AML-193 (cell line): ENCODE measurements around the gene ATL1.
"Not testable (repeated sequence)": the region's sequence is repeated elsewhere in the genome, so short reads cannot be mapped to it uniquely, and the experiment has no call there.

ENCODE experiments used
- DNase-seq, 2 experiments: peaks; one replicate each; lab custom pipeline; 2025; lab: John Stamatoyannopoulos, UW

ATL1 gene

DNA sequence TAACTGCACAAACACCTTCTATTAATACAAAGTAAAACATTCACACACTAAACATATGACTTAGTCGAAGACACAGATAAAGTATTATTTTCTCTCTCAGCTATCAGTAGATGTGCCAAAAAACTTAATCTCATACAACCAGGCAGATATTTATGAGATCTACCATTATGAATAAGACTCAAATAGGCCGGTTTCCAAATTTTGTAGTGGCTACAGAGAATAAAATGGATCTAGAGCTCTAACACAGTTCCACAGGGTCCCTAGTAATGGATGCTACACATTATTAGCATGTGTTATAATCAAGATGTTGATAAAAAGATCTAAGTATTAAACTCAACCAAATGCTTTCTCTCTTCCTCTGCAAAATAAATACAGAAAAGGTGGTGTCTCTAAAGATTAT is 97.8 kb downstream of the ATL1 start:
- DNase-seq = no peak

- DNase-seq = no peak
These were observed 98.3 kb downstream of the ATL1 start for GRCh38 chr14:50658203-50658602.

GRCh38 chr14:50659327-50659974 is 99.5 kb downstream of the ATL1 start:
- DNase-seq = no peak

DNA sequence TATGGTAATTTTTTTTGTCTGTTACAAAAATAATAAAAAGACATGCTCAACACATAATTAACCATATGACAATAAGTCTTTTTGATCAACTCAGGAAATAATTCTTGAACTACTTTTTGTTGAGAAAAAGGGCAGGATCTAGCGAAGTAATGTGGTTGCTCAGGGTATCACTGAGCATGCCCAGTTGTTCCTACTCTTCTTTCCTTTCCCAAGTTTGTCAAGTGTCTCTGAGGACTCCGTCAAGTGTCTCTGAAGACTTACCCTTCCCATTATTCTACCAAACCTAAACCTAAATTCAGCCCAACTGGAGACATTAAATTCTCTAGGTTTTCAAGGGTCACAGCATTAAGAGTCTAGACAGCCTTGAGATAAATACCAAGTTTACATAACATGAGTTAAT is 104.6 kb downstream of the ATL1 start:
- not testable (repeated sequence) for DNase-seq

GRCh38 chr14:50665300-50665699 is 105.4 kb downstream of the ATL1 start:
- DNase-seq = not testable (repeated sequence)

DNA sequence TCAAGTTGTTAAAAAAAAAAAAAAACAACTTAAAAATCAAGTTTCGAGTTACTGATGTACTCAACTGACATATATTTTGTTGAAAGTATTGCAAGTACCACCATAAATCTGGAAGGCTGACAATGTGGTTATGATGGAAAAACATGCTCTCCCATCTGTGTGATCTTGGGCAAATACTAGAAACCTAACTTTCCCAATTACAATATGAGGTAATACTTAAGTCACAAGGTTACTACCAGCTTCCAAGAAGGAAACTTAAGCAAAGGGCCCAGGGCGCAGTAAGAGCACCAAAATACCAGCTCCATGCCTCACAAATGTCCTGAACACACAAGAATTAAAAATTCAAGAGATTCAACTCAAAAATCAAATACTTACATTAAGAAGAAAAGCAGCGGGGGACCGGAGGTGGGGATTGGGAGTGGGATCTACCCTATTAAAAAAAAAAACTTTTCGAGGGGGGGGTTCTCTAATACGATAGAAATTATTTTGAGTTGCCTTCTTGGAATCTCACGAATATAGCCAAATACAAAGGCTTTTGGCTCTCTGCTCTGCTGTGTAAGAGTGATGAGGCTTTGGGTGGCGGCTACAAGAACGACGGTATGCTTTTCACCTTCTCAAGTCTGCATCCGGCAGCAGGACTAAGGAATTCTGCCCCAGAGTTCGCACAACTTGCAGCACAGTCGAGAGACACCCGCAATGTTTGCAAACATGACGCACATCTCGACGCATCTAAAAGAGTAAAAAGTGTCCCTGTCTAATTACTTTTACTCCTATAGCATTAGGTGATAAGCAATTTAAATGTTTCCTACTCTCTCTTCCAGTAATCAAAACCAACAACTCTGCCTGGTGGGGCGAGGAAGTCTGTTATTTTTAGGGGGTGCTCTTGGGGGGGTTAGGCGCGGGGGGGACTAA is 107.1 kb downstream of the ATL1 start:
- DNase-seq = no peak

DNA sequence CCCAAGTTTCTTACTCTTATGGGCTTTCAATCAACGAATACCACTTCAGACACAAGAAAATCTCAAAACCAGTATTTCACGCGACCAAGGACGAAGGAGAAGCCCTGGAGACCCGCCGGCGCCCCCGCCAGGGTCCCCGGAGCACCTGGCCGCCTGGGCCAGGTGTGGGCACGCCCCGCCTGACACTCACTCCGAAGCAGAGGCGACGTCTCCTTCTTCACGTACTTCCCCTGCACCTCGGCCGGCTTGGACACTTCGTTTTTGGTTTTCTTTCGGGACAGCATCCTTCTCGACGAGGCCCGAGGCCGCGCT is 107.7 kb downstream of the ATL1 start:
- no peak for DNase-seq

DNA sequence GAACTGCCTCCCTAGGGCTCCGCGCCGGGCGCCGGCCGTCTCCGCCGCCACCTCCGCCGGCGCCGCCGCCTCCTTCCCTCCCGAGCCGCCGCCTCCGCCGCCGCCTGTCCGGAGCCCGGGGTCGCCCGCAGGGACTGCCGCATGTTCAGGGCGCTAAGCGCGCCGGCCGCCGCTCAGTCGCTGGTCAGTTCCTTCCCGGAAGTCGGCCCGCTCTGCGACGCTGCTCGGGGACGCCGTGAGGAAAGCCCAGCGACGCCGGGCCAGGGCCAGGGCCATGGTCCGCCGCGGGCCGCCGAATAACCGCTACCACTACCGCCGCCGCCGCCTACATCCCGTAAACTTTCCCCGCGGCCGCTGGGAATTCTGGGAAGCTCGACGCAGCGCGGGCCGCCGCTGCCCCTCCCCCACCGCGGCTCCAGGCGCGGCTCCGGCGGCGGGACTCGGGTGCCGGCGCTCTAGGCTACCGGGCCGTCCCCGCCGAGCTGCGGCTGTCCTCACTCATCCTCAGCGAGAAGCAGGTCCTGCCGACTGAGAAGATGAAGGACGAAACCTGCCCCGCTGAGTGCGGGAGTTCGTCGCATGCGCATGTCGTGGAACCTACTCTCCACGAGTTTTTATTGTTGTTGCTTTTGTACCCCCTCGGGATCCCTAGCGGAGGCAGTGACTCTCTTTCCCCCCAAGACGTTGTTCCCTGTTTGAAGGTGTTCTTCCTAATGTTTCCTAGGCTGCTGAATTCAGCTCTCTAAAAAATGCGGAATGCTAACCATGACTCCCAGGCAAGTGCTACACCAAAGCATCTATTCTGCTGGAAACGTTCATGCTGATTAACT is 108.3 kb downstream of the ATL1 start, which contains the start of gene SAV1:
Gene SAV1, minus strand, starts transcription at position 311 of the 830 bp plus-strand sequence. CDS start 339 bp downstream, outside the sequence.
- DNase-seq = no peak

- DNase-seq = no peak
These were observed 108.8 kb downstream of the ATL1 start for GRCh38 chr14:50668826-50669143.

DNA sequence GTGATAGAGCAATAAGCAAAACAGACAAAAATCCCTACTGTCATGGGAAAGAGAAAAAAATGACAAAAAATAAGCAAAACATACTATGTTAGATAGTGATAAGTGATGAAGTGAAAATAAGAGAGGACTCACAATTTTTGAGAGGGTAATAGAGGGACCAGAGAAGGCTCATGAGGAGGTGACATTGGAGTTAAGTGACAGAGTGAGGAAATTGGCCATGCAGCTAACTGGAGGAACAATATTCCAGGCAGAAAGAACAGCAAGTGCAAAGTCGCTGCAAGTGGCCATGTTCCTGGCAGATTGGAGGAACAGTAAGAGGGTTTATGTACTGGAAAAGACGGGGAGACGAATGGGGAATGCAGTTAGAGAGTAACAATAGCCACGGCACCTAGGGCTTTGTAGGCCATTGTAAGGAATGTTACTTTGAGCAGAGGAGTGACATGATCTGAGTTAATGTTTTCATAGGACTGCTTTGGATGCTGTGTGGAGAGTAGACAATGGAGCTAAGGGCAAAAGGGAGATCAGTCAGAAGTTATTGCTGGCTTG is 109.6 kb downstream of the ATL1 start:
- DNase-seq = no peak

DNA sequence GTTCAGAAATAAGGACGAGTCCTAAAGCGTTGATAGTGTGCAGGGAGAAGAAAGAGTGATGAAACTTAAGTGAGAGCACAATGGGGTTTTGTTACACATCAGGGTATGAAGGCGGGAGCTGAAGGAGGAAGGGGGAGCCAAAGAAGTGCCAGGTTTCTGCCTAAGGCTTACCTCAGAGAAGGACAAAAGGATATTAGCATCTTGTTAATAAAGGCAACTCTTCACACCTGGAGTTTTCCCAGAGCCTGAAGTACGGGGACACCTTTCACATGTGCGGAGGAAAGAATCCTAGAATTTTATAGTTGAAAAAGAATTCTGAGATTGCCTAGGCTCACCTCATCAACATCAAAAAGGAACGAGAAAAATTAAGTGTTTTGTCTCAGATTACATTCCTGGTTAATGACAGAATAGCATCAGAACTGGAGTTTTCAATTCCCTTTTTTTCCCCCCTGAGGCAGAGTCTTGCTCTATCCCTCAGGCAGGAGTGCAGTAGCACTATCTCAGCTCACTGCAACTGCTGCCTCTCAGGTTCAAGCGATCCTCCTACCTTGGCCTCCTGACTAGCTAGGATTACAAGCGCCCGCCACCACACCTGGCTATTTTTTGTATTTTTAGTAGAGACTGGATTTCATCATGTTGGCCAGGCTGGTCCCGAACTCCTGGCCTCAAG is 110.4 kb downstream of the ATL1 start:
- DNase-seq = no peak

- no peak for DNase-seq
These were observed 110.9 kb downstream of the ATL1 start for GRCh38 chr14:50670866-50671256.

GRCh38 chr14:50675597-50675996 is 115.7 kb downstream of the ATL1 start:
- DNase-seq = no peak

GRCh38 chr14:50676814-50677516 is 117.0 kb downstream of the ATL1 start:
- no peak for DNase-seq

- DNase-seq = peak; percentile 26 to 43
These were observed 117.7 kb downstream of the ATL1 start for GRCh38 chr14:50677527-50678063.

DNA sequence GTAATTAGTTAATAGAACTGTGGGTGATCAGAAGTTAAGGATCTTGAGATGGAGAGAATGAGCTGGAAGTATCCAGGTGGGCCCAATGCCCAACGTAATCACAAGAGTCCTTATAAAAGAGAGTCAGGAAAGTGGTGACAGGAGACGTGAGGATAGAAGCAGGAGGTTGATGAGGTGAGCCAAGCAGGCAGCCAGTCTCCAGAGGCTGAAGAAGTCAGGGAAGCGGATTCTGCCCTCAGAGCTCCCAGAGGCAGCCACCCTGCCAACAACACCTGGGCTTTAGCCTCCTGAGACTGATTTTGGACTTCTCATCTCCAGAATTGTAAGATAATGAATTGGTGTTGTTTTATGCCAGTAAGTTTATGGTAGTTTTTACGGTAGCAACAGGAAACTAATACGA is 118.2 kb downstream of the ATL1 start:
- DNase-seq = no peak

GRCh38 chr14:50679674-50680073 is 119.7 kb downstream of the ATL1 start:
- DNase-seq = no peak
